Kidney capillary endothelial cell (primary cell): Measurements from ENCODE around the gene CYP19A1.
A peak's percentile ranks its signal among the peaks of the same experiment; 100 is the strongest.

Source experiments
- DNase-seq: peaks from one replicate; pipeline ENCODE4 v3.0.0-alpha.2; 2018; ENCODE audit warnings: low spot score

CYP19A1 gene

DNA sequence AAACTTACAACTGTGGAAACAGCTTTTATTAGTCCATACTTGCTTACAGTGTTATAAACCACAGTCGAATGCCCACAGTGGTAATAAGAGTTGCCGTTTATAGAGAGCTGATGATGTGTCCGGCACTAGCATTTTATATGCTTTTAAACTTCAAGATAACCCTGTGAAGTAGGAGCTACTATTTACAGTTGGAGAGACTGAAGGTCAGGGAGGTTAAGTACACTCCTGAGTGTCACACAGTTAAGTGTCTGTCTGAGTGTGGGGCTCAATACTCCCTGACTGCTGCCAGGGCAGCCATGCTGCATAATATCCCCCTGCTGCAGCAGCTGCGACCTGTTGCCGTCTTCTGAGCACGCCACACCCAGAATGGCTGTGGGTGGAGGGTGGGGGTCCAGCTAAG, 153.8 kb downstream of the CYP19A1 start:
- DNase-seq: no peak

DNA sequence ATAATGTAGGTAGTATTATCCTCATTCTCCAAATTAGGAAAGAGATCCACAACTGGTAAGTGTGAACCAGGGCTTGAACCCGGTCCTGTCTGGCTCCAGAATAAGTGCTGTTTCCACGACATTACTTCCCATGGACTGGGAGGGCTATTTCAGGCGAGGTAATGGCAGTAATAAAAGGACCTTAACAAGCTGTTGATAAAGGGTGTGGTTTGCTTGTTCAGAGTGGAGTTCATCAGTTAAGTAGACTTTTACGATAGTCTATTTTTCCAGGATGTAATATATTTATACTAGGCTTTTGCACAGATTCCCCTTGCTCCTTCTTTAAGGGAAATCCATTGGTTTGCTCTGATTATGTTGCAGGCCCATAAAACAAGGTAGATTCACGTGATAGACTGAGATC, 155.3 kb downstream of the CYP19A1 start:
- no peak for DNase-seq

DNA sequence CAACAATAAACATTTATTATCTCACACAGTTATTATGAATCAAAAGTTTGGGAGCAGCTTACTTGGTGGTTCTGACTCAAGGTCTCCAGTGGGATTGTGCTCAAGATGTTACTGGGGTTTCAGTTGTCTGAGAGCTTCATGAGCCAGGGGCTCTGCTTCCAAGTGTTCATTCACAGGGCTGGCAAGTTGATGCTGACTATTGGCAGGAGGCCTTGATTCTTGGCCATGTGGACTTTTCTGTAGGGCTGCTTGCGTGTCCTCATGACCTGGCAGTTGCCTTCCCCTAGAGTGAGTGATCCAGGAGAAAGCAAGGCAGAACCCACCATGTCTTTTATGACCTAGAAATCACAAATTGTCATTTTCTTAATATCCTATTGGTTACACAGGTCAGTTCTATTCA, 156.5 kb downstream of the CYP19A1 start:
- no peak for DNase-seq

DNA sequence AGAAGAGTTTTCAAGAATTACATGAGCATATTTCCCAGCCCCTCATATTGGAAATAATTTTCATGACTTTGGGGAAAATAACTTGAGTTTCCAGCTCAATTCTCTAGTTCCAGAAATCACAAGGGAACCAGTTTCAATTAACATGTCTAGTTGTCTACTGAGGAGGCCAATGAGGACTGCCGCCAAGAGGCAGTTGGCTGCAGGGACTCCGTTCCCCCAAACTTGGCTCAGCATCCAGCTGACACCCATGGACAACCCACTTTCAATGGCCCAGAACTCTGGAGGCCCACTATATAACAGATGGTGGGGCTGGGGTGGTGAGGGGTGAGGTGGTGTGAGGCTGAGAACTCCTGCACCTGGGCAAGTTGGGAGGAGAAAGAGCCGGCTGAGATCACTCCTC, 157.2 kb downstream of the CYP19A1 start:
- DNase-seq: no peak

DNA sequence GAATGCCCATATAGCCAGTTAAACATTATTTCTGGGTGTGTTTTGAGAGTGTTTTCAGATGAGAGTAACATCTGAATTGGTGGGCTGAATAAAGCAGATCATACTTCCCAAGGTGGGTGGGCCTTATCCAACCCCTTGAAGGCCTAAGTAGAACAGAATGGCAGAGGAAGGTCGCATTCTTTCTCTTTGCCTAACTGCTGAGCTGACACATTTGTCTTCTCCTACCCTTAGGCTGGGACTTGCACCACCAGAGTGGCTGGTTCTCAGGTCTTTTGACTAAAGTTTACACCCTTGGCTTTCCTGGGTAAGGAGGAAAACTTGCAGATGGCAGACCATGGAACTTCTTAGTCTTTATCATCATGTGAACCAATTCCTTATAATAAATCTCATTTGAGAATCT, 157.9 kb downstream of the CYP19A1 start:
- no peak for DNase-seq

DNA sequence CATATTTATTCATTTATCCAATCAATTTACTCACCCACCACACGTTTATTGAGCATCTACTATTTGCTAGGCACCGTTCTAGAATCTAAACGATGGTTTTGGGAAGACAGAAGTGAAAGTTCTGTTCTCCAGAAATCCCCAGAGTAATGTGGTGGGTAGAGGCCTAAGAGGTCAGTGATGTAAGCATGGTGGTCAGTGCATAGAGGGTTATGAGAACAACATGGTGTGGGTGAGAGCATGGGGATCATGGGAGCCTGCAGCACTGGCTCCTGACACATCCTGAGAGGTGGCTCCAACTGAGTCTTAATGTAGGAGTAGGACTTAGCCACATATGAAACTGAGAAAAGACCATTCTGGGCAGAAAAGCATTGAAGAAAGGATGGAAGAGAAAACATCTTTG, 158.4 kb downstream of the CYP19A1 start:
- no peak for DNase-seq

DNA sequence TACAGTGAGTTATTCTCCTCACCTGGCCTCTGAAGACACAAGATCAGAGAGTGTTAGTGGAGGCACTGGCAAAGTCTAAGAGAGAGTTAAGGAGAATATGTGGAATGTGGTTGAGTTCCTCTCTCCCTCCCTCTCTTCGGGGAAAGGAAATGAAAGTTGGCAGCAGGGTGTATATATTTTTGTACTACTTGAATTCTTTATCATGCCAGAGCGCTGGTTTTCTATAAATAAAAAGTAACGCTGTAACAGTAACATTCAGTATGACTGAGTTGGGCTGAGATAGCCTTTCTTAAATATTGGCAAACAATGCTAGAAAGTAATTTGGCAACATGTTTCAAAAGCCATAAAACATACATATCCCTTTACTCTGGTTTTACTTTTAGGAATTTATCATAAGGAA, 166.2 kb downstream of the CYP19A1 start:
- no peak for DNase-seq

DNA sequence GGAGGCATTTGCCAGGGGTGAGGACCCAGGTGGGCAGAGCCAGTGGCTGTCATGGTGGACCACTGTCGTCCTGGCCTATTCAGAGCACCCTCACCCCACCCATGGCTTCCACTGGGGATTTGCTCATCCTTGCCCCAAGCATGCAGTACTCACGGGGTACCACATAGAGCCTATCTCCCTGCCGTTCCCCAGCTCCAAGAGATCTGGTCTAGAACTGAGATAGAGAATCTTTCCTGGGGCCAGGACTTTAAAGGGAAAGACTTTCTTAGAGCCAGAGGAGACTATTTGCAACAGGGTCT, 166.8 kb downstream of the CYP19A1 start:
- DNase-seq: no peak

DNA sequence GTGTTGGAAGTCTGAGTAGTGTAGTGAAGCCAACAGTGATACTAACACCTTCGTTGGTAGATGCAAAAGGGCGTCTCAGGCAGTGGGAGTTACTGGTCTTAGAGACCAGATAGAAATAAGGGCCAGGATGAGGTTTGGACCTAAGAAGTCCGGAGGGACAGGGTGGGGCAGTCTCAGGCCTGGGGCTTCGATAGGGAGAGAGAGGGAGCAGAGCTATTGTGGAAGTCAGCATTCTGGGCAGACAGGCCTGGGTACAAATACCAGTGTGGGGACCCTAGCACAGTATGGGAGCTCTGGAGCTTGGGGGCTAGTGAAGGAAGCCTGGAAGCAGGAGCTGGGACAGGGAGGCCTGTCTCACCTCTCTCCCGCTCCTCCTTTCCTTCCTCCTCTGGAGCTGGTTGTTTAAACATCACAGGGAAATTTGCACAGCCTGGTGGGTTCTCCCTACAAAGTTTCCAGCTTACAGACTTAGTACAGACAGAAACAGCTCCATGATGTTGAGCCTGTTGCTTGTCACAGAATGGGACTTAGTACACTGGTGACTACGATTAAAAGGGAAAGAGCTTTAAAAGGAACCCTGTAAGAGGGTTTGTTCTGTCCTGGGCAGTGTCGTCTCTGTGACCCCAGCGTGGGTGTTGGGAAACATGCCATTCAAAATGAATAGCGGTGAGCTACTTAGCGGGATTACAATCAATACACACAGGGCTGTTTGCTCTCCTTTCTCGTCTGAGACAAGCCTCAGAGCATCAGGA, 167.3 kb downstream of the CYP19A1 start:
- no peak for DNase-seq

DNA sequence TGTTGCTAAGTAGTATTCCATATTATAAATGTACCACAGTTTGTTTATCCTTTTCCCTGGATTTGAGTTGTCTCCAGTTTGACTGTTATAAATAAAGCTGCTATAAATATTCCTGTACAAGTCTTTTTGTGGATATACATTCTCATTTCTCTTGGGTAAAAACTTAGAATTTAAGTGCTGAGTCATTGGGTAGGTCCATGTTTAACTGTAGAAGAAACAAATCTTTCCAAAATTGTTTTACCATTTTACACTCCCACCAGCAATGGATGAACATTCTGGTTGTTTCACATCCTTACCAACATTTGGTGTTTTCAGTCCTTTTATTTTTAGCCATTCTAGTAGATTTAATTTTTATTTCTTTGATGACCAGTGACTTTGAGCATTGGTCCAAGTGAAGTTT, 169.7 kb downstream of the CYP19A1 start:
- no peak for DNase-seq

DNA sequence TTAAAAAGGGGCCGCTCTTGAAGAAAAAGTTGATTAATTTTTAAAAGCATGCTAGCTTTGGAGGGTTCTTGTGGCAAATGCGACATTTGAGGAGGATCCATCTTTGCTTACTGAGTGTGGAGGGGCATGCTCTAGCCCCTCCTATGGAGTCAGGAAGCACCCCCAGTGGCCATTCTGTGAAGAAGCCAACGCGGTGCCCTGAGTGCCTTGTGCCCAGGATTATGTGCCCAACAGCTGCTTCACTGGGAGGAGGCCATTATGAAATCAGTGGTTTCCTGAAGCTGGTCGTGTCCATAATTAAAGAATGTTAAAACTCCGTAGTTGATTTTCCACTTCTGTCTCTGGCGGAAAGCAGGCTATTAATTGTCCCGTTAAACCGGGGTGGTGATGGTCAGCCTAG, 174.6 kb downstream of the CYP19A1 start:
- DNase-seq: no peak

DNA sequence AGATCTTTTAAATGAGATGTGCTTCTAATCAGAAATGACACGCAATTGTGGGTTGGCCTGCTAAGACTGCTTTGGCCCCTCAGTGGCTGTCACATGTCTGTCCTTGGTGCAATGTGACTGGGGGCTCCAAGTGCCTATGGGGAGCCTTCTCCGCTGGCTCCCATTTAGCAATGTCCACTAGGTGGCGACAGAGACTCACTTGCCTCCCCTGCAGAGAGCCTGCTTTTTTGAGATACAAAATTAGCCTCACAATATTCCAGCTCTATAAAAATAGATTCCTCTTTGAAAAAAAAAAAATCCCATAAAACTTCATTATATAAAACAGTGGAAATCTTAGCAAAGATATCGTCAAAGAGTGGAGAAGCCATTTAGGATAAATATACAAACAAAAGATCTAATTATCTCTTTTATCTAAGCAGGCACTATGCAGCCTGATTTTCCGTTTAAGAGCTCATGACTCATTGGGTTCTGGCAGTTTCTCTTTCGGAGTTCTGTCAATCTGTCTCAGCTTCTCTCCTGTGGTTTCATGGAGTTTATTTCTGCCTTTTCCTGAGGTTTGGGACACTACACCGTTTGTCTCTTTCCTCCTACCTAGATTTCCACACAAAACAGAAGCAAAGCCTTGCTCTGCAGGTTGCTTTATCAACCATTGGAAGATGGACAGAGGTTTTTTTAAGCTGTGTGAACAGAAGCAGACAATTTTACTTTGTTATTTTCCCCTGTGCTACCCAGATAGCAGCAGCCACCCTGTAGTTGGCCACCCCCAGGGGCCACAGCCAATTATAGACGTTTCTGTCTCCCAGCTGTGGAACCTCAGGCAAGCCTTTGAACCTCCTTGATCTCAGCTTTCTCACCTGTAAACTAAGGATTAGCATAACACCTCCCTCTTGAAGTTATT, 175.3 kb downstream of the CYP19A1 start:
- peak; percentile 69 for DNase-seq

DNA sequence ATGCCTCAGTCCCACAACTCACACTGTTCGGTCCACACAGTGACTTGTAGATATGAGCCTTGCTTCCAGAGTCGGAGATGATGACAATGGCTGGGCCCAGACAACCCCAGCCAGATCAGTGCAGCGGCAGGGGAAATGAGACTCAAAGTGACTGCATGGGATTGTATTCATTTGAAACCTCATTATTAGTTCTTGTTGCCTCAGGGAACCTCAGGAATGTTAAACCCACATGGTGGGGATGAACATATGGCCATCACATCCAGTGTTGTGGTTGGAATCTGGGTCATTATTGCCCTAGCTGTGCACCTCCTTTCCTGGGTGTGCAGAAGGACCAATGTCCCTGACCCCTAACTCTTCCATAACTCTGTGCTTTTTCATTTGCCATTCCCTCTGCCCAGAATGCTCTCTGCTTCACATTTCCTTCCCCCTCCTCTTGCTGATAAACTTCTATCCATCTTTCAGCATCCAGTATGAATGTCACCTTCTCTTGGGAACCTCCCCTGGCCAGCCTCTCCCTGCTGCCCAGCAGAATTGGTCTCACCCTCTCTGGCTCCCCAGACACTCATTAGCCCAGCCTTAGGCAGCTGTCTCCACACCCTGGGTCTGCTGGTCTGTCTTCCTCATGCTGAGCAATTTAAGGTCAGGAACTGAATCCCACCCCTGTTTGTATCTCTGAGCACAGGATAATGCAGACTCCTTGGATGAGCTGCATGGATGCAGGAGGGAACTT, 176.7 kb downstream of the CYP19A1 start:
- no peak for DNase-seq

DNA sequence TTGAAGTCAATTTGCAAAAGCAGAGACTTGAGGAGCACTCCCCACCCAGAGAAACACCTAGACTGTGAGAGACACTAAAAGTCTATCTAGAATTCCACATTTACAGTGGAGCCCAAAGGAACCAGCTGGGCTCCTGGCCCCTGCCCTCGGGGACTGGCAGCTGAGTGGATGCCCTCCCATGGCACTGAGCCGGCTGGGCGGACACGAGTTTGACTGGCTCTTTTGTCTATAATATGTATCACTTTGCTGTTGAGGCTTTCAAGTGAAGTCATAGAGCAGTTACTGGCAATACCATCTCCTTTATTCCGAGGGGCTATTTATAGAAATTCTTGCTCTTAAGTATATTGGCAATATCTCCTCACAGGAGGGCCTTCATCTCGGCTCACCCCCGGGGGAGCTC, 177.9 kb downstream of the CYP19A1 start:
- no peak for DNase-seq
